Ammon's horn (tissue), 1 donor: ENCODE data around the gene KRT86.
"Not testable (repeated sequence)": the region's sequence is repeated elsewhere in the genome, so short reads cannot be mapped to it uniquely, and the experiment has no call there.

Source experiments
- DNase-seq: peaks from one replicate; pipeline ENCODE4 v3.0.0-alpha.2; 2016; ENCODE audit warnings: low spot score

The KRT86 gene

DNA sequence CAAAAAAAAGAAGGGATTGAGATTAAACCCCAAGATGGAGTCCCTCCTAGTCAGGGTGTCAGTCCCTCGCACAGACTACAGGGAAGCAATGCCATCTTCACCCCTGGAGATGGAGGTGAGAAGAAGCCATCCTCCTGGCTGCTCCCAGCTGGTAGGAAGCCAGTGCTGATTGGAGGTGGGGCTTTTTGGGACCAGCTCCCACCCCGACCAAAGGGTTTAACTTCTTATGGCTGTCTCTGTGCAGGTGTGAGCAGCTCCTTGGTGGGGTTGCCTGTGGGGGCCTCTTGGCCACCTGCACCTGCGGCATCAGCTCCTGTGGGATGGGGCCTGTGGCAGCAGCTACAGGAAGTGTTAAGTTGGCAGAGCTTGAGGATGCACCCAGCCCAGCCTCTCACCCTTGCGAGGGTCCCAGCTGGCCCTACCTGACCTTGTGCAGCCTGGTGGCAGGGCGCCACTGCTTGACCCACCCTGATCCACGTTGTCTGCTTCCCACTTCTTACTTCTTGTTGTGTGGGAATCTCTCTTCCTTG lies 3.8 kb upstream of the KRT86 start:
- no peak for DNase-seq

DNA sequence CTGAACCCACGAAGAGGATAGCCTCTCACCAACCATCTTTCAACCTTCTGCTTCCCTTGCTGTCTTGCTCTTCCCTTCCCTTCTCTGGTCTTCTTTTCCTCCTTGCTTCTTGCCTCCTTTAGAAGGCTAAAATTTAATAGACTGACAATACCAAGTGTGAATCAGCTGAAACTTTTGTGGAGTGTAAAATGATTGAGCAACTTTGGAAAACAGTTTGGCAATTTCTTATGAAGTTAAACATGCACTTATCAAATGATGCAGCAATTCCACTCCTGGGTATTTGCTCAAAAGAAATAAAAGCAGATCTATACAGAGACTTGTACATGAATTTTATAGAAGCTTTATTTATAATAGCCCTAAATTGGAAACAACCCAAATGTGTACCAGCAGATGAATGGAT lies 3.3 kb upstream of the KRT86 start:
- no peak for DNase-seq

DNA sequence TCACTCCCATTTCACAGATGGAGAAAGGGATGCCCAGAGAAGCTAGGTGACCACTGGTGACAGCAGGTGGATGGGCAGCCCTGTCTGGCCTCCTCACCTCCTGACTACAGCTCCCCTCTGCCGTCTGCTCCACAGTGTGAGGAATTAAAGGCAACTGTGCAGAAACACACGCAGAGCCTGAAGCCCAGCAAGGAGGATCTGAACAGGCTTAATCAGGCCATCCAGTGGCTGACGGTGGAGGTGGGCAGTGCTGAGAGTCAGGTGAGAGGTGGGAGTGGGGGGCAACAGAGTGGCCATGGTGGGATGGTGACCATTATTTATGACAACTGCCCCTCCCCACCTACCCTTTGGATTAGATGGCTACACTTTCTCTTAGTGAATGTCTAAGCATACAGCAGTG lies 1.2 kb downstream of the KRT86 start:
- DNase-seq, result no peak

DNA sequence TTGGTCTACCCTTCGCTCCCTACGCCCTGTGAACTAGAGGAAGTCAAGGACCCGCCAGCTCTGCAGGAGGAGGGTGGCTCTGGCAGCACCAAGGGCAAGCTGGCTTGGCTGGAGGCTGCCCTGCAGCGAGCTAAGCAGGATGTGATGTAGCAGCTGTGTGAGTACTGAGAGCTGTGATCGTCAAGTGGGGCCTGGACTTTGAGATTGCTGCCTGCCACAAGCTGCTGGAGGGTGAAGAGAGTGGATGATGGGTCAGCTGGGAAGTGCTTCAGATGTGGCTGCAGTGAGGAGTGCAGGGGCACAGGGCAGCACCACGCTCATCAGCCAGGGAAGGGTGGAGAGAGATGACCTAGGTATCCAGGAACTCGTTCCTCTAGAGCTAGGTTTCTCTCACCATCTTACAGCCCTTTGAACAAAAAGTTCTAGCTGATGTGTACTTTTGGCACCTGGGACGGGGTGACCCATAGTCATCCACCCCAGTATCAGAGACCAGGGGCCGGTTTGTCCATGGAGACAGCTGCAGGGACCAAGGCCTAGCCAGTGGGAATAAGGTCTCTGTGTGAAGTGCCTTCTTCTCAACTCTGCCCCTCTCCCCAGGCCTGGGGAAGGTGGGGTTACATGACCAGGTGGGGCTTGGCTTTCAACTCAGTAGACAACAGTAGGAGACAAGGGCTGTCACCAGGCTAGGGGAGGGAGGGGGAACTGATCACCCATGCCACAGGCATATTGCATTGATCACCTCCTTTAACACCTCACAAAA lies 3.2 kb downstream of the KRT86 start:
- no peak for DNase-seq

DNA sequence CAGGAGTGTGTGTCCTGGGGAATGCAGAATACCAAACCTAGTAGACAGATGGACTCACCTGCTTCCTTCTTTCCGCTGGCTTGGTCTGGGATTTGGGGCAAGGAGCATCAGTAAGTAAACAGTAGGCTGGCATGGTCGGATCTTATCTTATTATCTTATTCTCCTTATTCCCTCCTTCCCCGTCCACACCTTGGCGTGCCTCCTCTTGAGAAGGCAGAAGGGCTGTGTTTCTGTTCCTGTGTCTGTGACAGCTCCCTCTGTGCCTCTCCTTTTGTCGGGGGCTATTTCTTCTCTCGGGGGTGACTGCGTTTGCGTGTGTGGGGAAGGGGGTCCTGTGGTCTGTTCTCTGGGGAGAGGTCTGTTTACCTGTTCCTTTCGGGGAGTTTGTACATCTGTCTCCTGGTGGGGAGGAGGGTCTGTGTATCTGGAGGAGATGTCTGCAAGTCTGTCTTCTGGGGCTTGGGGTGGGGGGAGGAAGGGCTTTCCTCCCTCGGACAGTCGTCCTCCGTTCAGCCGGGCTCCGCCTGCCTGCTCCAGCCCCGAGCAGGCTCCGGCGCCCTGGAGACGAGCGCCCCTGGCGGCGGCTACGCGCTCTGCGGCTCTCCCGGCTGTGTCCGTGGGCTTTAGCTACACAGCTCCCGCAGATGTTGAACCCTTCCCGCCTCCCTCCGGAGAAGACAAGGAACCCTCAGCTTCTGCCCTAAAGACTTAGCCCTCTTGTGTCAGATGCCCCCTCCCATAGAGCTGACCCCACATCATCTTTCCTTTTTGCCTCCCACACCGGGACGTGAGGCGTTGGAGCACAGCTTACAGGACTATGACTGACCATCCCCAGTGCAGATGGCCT lies 4.4 kb downstream of the KRT86 start:
- DNase-seq, result peak; percentile 70

DNA sequence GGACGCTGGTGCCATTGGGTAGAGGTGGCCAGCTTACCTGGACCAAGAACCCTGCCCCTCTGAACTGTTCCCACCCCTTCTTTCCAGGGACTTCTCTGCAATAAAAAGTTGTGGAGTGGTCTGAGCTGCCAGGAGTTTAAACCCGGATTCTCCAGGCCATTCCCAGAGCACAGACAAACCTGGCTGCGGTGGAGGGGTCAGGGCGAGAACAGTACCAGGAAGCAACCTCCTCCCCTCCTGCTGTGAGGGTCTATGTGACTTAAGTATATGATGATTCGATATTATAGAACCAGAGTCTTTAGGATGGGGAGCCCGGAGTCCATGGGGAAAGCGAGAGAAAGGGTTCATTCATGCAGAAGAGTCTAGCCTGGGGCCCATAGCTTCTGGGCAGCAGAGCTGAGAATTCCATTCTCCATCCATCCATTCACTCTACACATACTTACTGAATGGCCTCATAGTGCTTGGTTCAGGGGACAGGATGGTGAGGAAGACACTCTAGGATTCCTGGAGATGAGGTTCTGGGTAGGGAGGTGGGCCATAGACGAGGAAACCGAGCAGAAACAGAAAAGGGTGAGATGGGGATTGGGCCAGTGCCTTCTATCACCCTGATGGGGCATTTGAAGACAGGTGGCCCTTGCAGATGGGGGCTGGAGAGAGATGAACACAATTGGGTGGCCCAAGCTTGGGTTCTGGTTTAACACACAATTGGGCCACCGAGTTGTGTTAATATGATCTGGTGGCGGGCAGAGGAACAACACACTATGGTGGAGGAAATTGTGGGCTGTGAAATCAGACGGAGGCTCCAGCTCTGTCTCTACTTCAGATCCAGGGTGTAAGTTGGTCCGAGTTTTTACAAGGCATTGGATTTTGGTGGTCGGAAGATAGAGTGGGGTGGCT lies 5.2 kb downstream of the KRT86 start:
- no peak for DNase-seq

DNA sequence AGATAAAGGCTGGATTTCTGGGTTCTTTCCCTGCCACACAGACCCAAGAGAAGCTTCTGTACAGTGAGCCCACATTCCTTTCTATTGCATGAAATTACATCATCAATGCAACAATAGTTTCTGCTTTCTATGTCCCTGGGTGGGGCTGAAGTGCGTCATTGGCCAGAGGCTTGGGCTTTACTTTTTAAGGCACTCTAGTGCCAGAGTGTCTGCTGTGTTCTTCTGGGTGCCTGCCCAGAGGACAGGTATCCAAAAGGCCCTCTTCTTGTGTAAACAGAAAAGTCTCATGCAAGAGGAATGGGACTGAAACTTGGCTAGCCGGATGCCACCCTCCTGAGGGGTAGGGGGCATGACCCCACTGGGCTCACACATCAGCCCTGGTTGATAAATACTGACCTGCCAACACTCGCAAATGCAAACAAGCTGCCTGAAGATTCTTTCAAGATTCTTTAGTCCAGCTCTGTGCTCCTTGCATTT lies 5.9 kb downstream of the KRT86 start:
- DNase-seq, result no peak

DNA sequence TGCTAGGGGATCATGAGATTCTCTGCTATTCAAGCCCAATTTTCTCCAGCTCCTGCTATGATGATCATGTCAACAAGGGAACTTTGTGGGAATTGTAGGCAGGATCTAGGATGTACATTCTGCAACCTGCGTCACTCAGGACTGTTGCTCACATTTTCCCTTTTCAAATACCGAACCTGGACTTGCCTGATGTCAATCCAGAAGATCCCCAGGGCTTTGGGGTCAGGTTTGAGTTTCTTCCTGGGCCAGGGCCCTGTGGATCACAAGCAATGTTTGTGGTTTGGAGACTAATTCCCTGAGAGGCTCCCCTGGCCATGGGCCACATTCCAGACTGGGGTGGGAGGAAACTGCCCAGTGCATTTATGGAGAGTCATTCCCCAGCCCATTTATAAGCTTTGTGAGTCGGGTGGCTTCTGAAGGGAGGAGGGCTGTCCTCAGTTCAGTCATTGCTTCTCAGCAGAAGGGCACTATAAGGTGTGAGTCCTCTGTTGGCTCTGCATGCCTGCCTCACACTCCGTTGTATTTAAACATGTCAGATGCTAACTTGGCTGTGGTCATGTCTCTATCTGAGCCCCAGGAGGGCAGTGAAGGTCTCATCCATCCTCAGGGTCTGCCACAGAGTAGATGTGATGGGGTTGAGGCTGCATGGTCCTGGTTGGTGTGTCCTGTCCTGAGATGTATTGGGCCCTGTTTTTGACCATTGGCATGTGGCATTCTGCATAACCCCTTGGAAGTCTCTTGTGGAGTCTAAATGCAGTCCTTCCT lies 6.5 kb downstream of the KRT86 start:
- DNase-seq, result no peak

DNA sequence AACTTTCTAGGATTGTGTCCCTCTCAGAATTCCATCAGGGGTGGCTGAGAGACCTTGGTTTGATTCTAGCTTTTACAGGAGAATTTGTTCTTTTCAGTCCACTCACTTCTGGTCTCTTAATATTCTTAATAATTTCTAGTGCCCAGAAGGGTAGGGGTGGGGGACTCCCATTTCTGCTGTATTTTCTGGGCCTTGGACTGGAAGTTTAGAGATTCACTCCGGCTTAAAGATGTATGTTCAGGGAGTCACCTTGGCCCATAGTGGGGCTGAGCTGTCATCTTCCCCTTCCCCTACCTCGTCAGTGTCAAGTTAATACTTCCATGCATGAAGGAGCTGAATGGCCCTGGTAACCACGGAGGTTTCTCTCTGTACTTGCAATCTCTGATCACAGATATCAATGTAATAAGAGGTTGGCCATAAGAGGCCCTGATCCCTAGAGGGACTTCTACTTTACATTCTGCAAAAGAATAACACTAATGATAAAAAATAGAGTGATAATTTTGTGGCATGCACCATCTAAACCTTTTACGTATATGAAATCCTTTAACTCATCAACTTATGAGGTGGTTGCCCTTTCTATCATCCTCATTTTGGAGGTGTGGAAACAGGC lies 10.2 kb downstream of the KRT86 start:
- no peak for DNase-seq

DNA sequence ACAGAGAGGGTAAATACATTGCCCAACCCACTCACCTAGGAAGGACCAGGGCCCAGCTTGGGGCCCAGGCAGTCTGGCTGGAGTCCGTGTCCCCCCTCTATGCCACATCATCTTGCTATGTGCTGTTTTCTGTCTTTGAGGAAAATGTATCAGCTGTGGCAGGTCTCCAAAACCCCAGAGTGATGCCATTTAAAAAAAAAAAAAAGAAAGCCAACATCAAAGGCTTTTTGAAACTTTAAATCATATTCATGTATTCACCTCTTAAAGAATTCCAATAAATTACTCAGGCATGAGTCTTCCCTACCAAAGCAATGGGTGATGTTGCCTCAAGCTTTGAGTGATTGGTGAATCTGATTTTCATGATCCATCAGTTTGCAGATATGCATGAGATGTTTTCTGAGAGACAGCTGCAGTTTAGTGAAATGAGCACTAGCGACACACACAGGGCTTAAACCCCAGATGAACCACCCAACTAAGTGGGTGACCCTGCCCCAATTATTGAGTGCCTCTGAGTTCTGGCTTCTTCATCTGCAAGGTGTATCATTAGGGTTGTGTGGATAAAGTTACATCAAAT lies 10.8 kb downstream of the KRT86 start:
- no peak for DNase-seq

DNA sequence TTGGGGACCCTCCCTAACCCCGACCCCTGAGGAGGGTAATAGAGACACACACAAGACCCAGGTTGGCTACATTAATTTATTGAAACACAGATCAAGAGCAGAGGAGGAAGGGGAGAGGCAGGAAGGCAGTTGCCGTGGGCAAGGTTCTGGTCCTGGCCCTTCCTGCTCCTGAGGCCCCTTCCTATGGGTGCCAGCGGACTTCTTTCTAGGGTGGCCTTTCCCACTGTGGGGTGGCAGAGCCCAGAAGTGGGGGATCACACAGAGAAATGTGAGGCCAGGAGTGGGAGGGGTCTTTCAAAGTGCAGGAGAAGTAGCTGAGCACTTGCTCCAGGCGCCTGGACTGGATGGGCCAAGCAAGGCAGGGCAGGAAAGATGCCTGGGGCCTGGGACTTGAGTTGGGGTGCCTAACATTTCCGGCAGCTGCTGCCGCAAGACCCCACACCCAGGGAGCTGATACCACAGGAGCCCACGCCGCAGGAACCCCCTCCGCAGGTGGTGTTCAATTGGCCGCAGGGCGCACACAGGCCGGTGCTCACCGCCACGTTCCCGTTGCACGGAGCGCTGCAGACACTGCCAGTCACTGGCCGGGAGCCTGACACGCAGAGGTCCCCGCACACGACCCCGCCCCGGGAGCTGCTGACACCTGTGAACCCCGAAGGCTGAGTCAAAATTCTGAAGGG lies 11.5 kb downstream of the KRT86 start:
- DNase-seq, result no peak

DNA sequence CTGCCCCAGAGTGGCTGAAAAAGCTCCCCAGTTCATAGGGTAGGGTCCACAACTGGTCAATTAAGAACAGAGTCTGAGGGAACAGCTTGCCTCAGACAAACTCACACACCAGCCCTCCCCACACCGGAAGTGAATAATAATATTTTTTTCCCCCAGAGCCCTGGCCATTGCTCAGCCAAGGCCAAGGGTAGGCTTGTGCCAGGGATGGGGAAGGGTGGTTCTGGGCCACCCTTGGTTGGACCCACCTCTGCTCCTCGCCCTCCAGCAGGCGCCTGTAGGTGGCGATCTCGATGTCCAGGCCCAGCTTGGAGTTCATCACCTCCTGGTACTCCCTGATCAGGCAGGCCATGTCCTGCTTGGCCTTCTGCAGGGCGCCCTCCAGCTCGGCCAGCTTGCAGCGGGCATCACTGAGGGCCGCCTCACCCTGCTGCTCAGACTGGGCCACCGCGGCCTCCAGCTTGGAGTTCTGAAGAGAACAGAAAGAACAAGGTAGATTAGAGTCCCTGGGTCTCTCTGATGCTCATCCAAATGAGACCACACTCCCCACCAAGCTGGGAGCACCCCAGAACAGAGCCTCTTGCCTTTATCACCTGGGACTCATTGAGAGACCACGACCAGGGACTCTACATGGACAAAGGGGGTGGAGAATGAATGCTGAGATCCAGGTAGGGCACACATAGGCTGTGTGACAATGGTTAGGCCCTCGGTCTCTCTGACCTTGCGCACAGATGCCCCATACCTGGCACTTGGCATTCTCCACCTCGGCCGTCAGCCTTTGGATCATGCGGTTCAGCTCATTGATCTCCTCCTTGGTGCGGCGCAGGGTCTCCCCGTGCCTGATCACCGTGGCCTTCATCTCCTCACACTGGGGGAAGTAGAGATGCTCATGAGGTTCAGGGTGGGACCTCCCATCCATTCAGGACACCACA lies 12.7 kb downstream of the KRT86 start:
- not testable (repeated sequence) for DNase-seq

DNA sequence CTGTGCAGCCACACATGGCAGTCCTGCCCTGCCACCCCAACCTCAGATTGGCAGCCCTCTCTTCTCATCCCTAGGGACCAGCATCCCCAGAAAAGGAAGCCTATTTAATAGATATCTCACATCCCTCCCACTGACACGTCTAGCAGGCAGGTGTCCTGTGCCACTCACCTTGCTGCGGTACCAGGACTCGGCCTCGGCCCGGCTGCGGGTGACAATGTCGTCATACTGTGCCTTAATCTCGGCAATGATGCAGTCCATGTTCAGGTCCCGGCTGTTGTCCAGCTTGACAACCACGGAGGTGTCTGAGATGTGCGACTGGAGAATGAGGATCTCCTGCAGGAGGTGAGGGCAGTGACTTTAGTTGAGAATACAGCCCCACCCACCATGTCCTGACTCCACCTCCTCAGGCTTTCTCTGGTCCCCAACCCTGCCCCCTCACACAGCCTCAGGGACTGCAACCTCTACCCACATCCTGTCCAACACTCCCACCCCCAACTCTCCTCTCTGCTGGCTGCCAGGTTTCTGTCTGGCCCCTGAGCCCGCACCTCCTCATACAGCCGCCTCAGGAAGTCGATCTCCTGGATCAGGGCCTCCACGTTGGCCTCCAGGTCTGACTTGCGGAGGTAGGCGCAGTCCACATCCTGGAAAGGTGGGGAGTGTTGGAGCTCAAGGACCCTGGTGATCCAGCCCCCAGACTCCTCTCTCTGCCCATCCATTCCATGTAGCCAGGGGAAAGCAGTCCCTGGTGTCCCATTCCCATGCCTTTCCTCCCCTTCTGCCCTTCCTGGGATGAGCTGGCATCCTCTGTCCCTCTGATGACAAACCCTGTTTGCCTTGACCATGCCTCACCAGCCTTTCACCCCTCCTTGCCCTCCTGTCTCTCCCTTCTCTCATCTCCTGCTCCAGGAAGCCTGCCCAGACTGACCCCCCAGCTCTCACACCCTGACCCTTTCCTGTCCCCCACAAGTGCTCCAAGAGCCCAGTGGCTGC lies 13.7 kb downstream of the KRT86 start:
- not testable (repeated sequence) for DNase-seq

DNA sequence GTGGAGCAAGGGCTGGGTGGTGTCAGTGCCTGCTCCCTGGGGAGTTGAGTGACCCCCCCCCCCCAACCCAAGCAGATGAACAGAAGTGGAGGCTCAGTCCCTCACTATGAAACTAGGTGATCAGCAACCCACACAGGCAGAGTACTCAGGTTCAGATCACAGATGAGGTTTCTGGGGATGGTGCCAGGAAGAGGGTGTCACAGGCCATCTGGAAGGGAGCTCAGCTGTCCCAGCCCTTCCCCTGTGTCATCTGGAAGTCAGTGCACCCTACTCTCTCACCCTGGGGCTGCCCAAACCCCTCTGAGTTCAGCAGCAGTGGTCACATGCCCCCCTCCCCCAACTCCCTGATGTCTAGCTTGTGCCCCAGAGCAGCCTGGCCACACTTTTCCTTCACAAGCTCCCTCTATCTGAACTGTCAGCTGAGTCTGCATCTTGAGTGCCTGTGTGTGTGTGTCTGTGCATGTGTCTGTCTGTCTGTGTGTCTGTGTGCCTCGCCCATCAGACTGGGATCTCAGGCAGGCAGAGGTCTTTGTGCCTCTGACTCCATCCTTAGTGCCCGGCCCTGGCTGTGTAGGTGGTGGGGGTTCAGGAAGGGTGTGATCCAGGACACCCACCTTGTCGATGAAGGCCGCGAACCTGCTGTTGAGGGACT lies 16.2 kb downstream of the KRT86 start:
- not testable (repeated sequence) for DNase-seq

DNA sequence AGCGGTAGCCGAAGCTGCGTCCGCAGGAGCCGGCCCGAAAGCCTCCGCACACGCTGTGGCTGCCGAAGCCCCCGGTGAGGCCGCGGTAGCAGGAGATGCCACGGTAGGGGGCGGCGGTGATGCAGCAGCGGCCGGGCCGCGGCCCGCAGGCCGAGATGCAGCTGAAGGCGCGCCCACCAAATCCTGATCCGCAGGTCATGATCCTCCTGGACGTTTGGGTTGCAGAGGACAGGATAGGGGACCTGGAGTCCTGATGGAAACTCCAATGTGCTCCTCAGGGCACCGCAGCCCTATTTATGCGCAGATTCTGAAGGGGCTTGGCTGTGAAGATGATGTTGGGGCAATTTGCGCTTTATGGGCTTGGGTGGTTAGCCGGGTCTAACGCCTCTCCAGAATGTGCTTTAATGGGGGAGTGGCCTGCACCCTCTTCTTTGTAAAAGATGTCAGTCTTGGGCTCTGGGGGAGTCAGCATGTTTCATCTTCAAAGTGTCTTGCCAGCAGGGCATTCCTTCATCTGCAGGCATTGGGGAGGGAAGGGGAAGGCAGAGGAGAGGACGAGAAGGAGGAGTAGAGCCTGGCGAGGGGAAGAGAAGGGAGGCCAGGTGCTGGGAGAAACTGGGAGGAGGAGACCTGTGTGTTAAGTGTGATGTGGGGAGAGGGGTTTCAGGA lies 17.0 kb downstream of the KRT86 start, which contains the start of gene KRT81:
Gene KRT81 (minus strand): TSS at position 268 of the 669 bp plus-strand sequence. CDS start 69 bp downstream, at position 199.
- DNase-seq, result no peak

DNA sequence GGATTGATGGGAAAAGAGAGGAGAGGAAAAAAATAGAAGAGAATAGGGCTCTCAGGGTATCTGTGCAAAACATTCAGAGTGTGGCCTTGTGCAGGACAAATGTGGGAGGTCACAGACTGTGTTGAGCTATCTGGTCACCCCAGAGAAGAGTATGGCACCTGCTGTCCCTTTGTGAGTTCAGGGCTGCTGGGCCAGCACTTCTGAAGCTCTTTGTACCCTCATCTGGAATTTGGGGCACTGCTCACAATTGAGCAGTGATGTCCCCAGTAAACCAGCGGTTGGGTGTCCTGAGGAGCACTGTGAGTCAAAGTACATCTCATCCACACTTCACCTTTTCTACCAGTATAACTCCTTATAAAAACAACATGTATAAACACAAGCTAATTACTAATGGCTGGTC lies 19.5 kb downstream of the KRT86 start:
- no peak for DNase-seq
